ENCODE data around the gene HMGXB3.
"Not testable (repeated sequence)": the region's sequence is repeated elsewhere in the genome, so short reads cannot be mapped to it uniquely, and the experiment has no call there.

The HMGXB3 gene

GRCh38 chr5:150082374-150082773, 81.8 kb downstream of the HMGXB3 start:
- TF ChIP-seq JUND (IDR thresholded peaks at IDR 0.05; ENCODE audit: low read depth): no peak
- in situ Hi-C loops (cut with HindIII; ENCODE audit: low pct_unique_long_range_greater_than_20kb, low sequenced_read_pairs): no loop called here
- DNase-seq (ENCODE audit: low read depth in 1 of 2, low spot score in 1 of 2): no peak

GRCh38 chr5:150082889-150083288, 82.3 kb downstream of the HMGXB3 start:
- TF ChIP-seq JUND (IDR thresholded peaks at IDR 0.05; ENCODE audit: low read depth): no peak
- DNase-seq (ENCODE audit: low read depth in 1 of 2, low spot score in 1 of 2): no peak
- in situ Hi-C loops (cut with HindIII; ENCODE audit: low pct_unique_long_range_greater_than_20kb, low sequenced_read_pairs): no loop called here

GRCh38 chr5:150084754-150085153, 84.2 kb downstream of the HMGXB3 start:
- DNase-seq (ENCODE audit: low read depth in 1 of 2, low spot score in 1 of 2); in situ Hi-C loops (cut with HindIII; ENCODE audit: low pct_unique_long_range_greater_than_20kb, low sequenced_read_pairs): not testable (repeated sequence)

- in situ Hi-C loops (cut with HindIII; ENCODE audit: low pct_unique_long_range_greater_than_20kb, low sequenced_read_pairs): no loop called here
- TF ChIP-seq JUND (IDR thresholded peaks at IDR 0.05; ENCODE audit: low read depth): no peak
- DNase-seq (ENCODE audit: low read depth in 1 of 2, low spot score in 1 of 2): no peak
These were observed 84.8 kb downstream of the HMGXB3 start for GRCh38 chr5:150085191-150085912.

GRCh38 chr5:150085950-150086715, 85.6 kb downstream of the HMGXB3 start, which contains the start of gene CSF1R:
CSF1R (minus strand) TSS chr5:150086554; CDS start chr5:150086427, 127 bp downstream.
- no peak for TF ChIP-seq JUND (IDR thresholded peaks at IDR 0.05; ENCODE audit: low read depth)
- no peak for DNase-seq (ENCODE audit: low read depth in 1 of 2, low spot score in 1 of 2)
- in situ Hi-C loops (cut with HindIII; ENCODE audit: low pct_unique_long_range_greater_than_20kb, low sequenced_read_pairs): no loop called here

- no peak for DNase-seq (ENCODE audit: low read depth in 1 of 2, low spot score in 1 of 2)
- in situ Hi-C loops (cut with HindIII; ENCODE audit: low pct_unique_long_range_greater_than_20kb, low sequenced_read_pairs): no loop called here
- no peak for TF ChIP-seq JUND (IDR thresholded peaks at IDR 0.05; ENCODE audit: low read depth)
These were observed 91.7 kb downstream of the HMGXB3 start for GRCh38 chr5:150092159-150092787.

GRCh38 chr5:150097152-150097551, 96.6 kb downstream of the HMGXB3 start:
- no peak for DNase-seq (ENCODE audit: low read depth in 1 of 2, low spot score in 1 of 2)
- TF ChIP-seq JUND (IDR thresholded peaks at IDR 0.05; ENCODE audit: low read depth): no peak
- in situ Hi-C loops (cut with HindIII; ENCODE audit: low pct_unique_long_range_greater_than_20kb, low sequenced_read_pairs): no loop called here

- DNase-seq (ENCODE audit: low read depth in 1 of 2, low spot score in 1 of 2): no peak
- in situ Hi-C loops (cut with HindIII; ENCODE audit: low pct_unique_long_range_greater_than_20kb, low sequenced_read_pairs): no loop called here
- TF ChIP-seq JUND (IDR thresholded peaks at IDR 0.05; ENCODE audit: low read depth): no peak
These were observed 100.5 kb downstream of the HMGXB3 start for GRCh38 chr5:150101023-150101422.

All from T47D (cell line).